GM23338 (cell line): ENCODE results near the gene RAB3B. TPM values are rescaled to one million over a fixed set of nuclear protein-coding genes. Genes with fewer than 3 reads are reported as not detected.

Experiments used
- ATAC-seq: fragments of 200-7000 bp; cut with Tn5 transposase; 3 replicates; pipeline ENCODE4 v1.9.1; 2020
- DNase-seq: peaks from one replicate; pipeline ENCODE4 v3.0.0-alpha.2; 2015; ENCODE audit warnings: low spot score
- H2AFZ ChIP-seq: fragments of 200-600 bp; sonication (generic); 2 replicates; pipeline ENCODE4 v1.8.0; 2016; ENCODE audit warnings: antibody characterized with exemption, mild to moderate bottlenecking, moderate library complexity
- H3F3A ChIP-seq: fragments of 200-600 bp; sonication (generic); replicated peaks from 2 replicates; pipeline ENCODE4 v1.8.0; 2017; ENCODE audit warnings: antibody characterized with exemption, mixed run types, low read depth
- H3K27ac ChIP-seq: fragments of 200-600 bp; sonication (generic); 2 replicates; pipeline ENCODE4 v1.6.1; 2016; ENCODE audit warnings: low read depth
- H3K27me3 ChIP-seq: fragments of 200-600 bp; sonication (generic); 2 replicates; pipeline ENCODE4 v1.8.0; 2016; ENCODE audit warnings: mild to moderate bottlenecking, mixed run types, moderate library complexity; ENCODE audit not compliant: insufficient read depth
- H3K36me3 ChIP-seq: fragments of 200-600 bp; sonication (generic); 2 replicates; pipeline ENCODE4 v1.8.0; 2016; ENCODE audit warnings: mild to moderate bottlenecking; ENCODE audit not compliant: insufficient read depth
- H3K4me1 ChIP-seq: fragments of 200-600 bp; sonication (generic); 2 replicates; pipeline ENCODE4 v1.8.0; 2016; ENCODE audit warnings: mild to moderate bottlenecking, moderate library complexity; ENCODE audit not compliant: insufficient read depth
- H3K4me2 ChIP-seq: fragments of 200-600 bp; sonication (generic); 2 replicates; pipeline ENCODE4 v1.7.1; 2017; ENCODE audit warnings: mixed run types
- H3K4me3 ChIP-seq: fragments of 200-600 bp; sonication (generic); 2 replicates; pipeline ENCODE4 v1.6.1; 2016; ENCODE audit warnings: mixed run types
- H3K79me2 ChIP-seq: fragments of 200-600 bp; sonication (generic); replicated peaks from 2 replicates; pipeline ENCODE4 v1.8.0; 2017; ENCODE audit warnings: mild to moderate bottlenecking; ENCODE audit not compliant: insufficient read depth
- H3K9me2 ChIP-seq: fragments of 200-600 bp; sonication (generic); 2 replicates; pipeline ENCODE4 v1.8.0; 2017; ENCODE audit not compliant: insufficient read depth
- H4K20me1 ChIP-seq: fragments of 200-600 bp; sonication (generic); replicated peaks from 2 replicates; pipeline ENCODE4 v1.8.0; 2017; ENCODE audit warnings: mild to moderate bottlenecking; ENCODE audit not compliant: insufficient read depth
- H3K27ac Mint-ChIP-seq: 2 replicates; pipeline ENCODE4 v1.8.0; 2020; ENCODE audit warnings: inconsistent platforms, mild to moderate bottlenecking, moderate library complexity, mixed read lengths
- H3K27me3 Mint-ChIP-seq: 3 replicates; pipeline ENCODE4 v1.8.0; 2022; ENCODE audit warnings: low read depth, mild to moderate bottlenecking, moderate library complexity, mixed read lengths, inconsistent platforms; ENCODE audit not compliant: insufficient read depth, poor library complexity
- H3K36me3 Mint-ChIP-seq: 3 replicates; pipeline ENCODE4 v1.8.0; 2021; ENCODE audit warnings: low read depth, mild to moderate bottlenecking, inconsistent platforms, moderate library complexity, mixed read lengths
- H3K4me1 Mint-ChIP-seq: 3 replicates; pipeline ENCODE4 v1.8.0; 2020; ENCODE audit warnings: mild to moderate bottlenecking, inconsistent platforms, mixed read lengths
- H3K4me3 Mint-ChIP-seq: 3 replicates; pipeline ENCODE4 v1.8.0; 2021; ENCODE audit warnings: moderate library complexity, mild to moderate bottlenecking, inconsistent platforms, mixed read lengths
- H3K9me3 Mint-ChIP-seq: 3 replicates; pipeline ENCODE4 v1.8.0; 2020; ENCODE audit warnings: moderate library complexity, mild to moderate bottlenecking, inconsistent platforms, mixed read lengths
- CREB1 ChIP-seq: fragments of 250-450 bp; sonication (Bioruptor Pico); IDR thresholded peaks from 2 replicates; pipeline ENCODE4 v1.5.0; 2020; ENCODE audit warnings: low read depth, mild to moderate bottlenecking, moderate library complexity
- CTCF ChIP-seq, 2 experiments: fragments of 200-600 bp in 1 of 2; sonication (generic) in 1 of 2; conservative IDR thresholded peaks; 2 replicates each; pipeline versions ENCODE4 v1.5.1 to v1.6.1; 2016 to 2017; ENCODE audit warnings: antibody characterized with exemption in 2 of 2, low read depth in 2 of 2, mild to moderate bottlenecking in 2 of 2, moderate library complexity in 1 of 2
- ETS1 ChIP-seq: IDR thresholded peaks from 2 replicates; pipeline ENCODE4 v1.6.1; 2016; ENCODE audit warnings: antibody characterized with exemption
- EZH2phosphoT487 ChIP-seq: fragments of 200-600 bp; sonication (generic); IDR thresholded peaks from one replicate; pipeline ENCODE4 v1.8.1; 2018; ENCODE audit warnings: antibody characterized with exemption; ENCODE audit not compliant: unreplicated experiment
- JUNB ChIP-seq: IDR thresholded peaks from one replicate; pipeline ENCODE4 v1.6.1; 2016; ENCODE audit warnings: antibody characterized with exemption; ENCODE audit not compliant: unreplicated experiment
- NANOG ChIP-seq: IDR thresholded peaks from 2 replicates; pipeline ENCODE4 v1.6.1; 2016; ENCODE audit warnings: antibody characterized with exemption, borderline replicate concordance
- POLR2AphosphoS5 ChIP-seq: IDR thresholded peaks from 2 replicates; pipeline ENCODE4 v1.6.1; 2016; ENCODE audit warnings: antibody characterized with exemption, low read depth
- REST ChIP-seq: IDR thresholded peaks from one replicate; pipeline ENCODE4 v1.6.1; 2018; ENCODE audit warnings: antibody characterized with exemption; ENCODE audit not compliant: unreplicated experiment
- STAT1 ChIP-seq: IDR thresholded peaks from one replicate; pipeline ENCODE4 v1.6.1; 2016; ENCODE audit warnings: antibody characterized with exemption; ENCODE audit not compliant: unreplicated experiment
- ZNF114 ChIP-seq: fragments of 250-450 bp; sonication (Bioruptor Pico); IDR thresholded peaks from 2 replicates; pipeline ENCODE4 v1.5.0; 2020; ENCODE audit warnings: mild to moderate bottlenecking, moderate library complexity
- ZNF331 ChIP-seq: fragments of 250-450 bp; sonication (Bioruptor Pico); IDR thresholded peaks from 2 replicates; pipeline ENCODE4 v1.5.0; 2020; ENCODE audit warnings: low read depth, mild to moderate bottlenecking, moderate library complexity
- polyA plus RNA-seq: library from polyadenylated mRNA; unstranded; fragments of >200 nt; fragmentation: Nextera tagmentation; extraction: Ambion mirVana; gene quantifications from 2 replicates; pipeline ENCODE4 v1.2.1, GENCODE V29; 2016
- total RNA-seq: library from RNA; depleted of rRNA; stranded (reverse); fragments of >200 nt; shearing (Covaris generic); gene quantifications from 2 replicates; pipeline ENCODE4 v1.2.3, GENCODE V29; 2014

RAB3B gene
- total and polyA plus RNA-seq, 2 experiments from 2014 or later: 18.3 to 37.9 TPM

- no peak for TF ChIP-seq POLR2AphosphoS5
- no peak for TF ChIP-seq CTCF (conservative IDR thresholded peaks at IDR 0.05; ENCODE audit: low read depth in 2 of 2)
- no peak for TF ChIP-seq NANOG
- TF ChIP-seq STAT1: no peak
- no peak for TF ChIP-seq EZH2phosphoT487
- no peak for TF ChIP-seq REST
- TF ChIP-seq ZNF331: no peak
- no peak for TF ChIP-seq CREB1 (CRISPR knock-in tag)
- Histone ChIP-seq H4K20me1 (no peaks in the 10 kb centered on the region; the same call in 1 of the 2 replicates), H3F3A (no peaks in the 10 kb centered on the region; the same call in none of the 2 replicates), H2AFZ (no peak overlapping the region), H3K4me2 (no peak overlapping the region), H3K36me3 (peaks cover 9% of the 10 kb centered on the region), H3K4me1 (peaks cover 21% of the 10 kb centered on the region; the same call in 1 of the 2 replicates), H3K4me3 (no peak overlapping the region), H3K27ac (no peak overlapping the region), H3K27me3 (no peaks in the 10 kb centered on the region), H3K79me2 (peaks cover 6% of the 10 kb centered on the region; the same call in 1 of the 2 replicates), H3K9me2 (no peaks in the 10 kb centered on the region)
- peaks cover 15% of the 10 kb centered on the region; the same call in 2 of the 3 replicates for H3K4me1 Mint-ChIP-seq
- H3K4me3 Mint-ChIP-seq: no peak overlapping the region
- no peaks in the 10 kb centered on the region for H3K9me3 Mint-ChIP-seq
- no peak overlapping the region for H3K27ac Mint-ChIP-seq
- DNase-seq (no peak), ATAC-seq (no peak)
- peaks cover 17% of the 10 kb centered on the region for H3K36me3 Mint-ChIP-seq
- peaks cover 3% of the 10 kb centered on the region for H3K27me3 Mint-ChIP-seq
Measured at GRCh38 chr1:51962486-51963356, 27.8 kb downstream of the RAB3B start.

GRCh38 chr1:51961954-51962353, 28.5 kb downstream of the RAB3B start:
- no peak for ATAC-seq
- Mint-ChIP-seq H3K36me3 (peaks cover 16% of the 10 kb centered on the region), H3K9me3 (no peaks in the 10 kb centered on the region), H3K4me1 (peaks cover 23% of the 10 kb centered on the region), H3K27me3 (peaks cover 3% of the 10 kb centered on the region), H3K27ac (no peak overlapping the region), H3K4me3 (no peak overlapping the region)
- Histone ChIP-seq H3K27ac (no peak overlapping the region), H3K27me3 (no peaks in the 10 kb centered on the region), H3K9me2 (no peaks in the 10 kb centered on the region), H3K4me3 (no peak overlapping the region), H3K4me1 (peaks cover 27% of the 10 kb centered on the region), H3F3A (no peaks in the 10 kb centered on the region; the same call in none of the 2 replicates), H3K79me2 (peaks cover 6% of the 10 kb centered on the region; the same call in 1 of the 2 replicates), H3K36me3 (peaks cover 9% of the 10 kb centered on the region), H3K4me2 (no peak overlapping the region), H2AFZ (no peak overlapping the region), H4K20me1 (no peaks in the 10 kb centered on the region; the same call in 1 of the 2 replicates)
- DNase-seq: no peak
- no peak for TF ChIP-seq ETS1
- no peak for TF ChIP-seq ZNF331
- no peak for TF ChIP-seq ZNF114 (CRISPR knock-in tag)
- no peak for TF ChIP-seq JUNB
- no peak for TF ChIP-seq STAT1
- TF ChIP-seq NANOG: no peak
